Activated CD4-positive, alpha-beta T cell treated with anti-CD3 and anti-CD28 coated beads, Interleukin-2, amount 50 U/mL, for 48 hours (primary cell): Measurements from ENCODE around the gene FMNL2.
"Not testable (repeated sequence)": the region's sequence is repeated elsewhere in the genome, so short reads cannot be mapped to it uniquely, and the experiment has no call there.

ENCODE experiments used
- DNase-seq, 2 experiments: peaks; one replicate each; pipeline ENCODE4 v3.0.0-alpha.2; 2020

Gene FMNL2

GRCh38 chr2:152499896-152500735 lies 165.1 kb downstream of the FMNL2 start:
- no peak for DNase-seq

GRCh38 chr2:152500772-152501171 lies 165.8 kb downstream of the FMNL2 start:
- no peak for DNase-seq

GRCh38 chr2:152501666-152502065 lies 166.7 kb downstream of the FMNL2 start:
- no peak for DNase-seq

- DNase-seq: no peak
These were observed 169.6 kb downstream of the FMNL2 start for GRCh38 chr2:152504618-152505017.

GRCh38 chr2:152505495-152505906 lies 170.5 kb downstream of the FMNL2 start:
- DNase-seq: no peak

- peak in 1 of 2 experiments; percentile 19 for DNase-seq
These were observed 171.9 kb downstream of the FMNL2 start for GRCh38 chr2:152506843-152507242.

- DNase-seq: no peak
These were observed 172.9 kb downstream of the FMNL2 start for GRCh38 chr2:152507907-152508306.

- no peak for DNase-seq
These were observed 173.5 kb downstream of the FMNL2 start for GRCh38 chr2:152508446-152508845.

GRCh38 chr2:152509772-152510491 lies 175.0 kb downstream of the FMNL2 start:
- DNase-seq: no peak

- no peak for DNase-seq
These were observed 175.6 kb downstream of the FMNL2 start for GRCh38 chr2:152510621-152511020.

- no peak for DNase-seq
These were observed 177.0 kb downstream of the FMNL2 start for GRCh38 chr2:152511981-152512380.

GRCh38 chr2:152513029-152513428 lies 178.1 kb downstream of the FMNL2 start:
- no peak for DNase-seq

- no peak for DNase-seq
These were observed 178.7 kb downstream of the FMNL2 start for GRCh38 chr2:152513681-152514080.

GRCh38 chr2:152518034-152518433 lies 183.1 kb downstream of the FMNL2 start:
- DNase-seq: no peak

- DNase-seq: no peak
These were observed 183.9 kb downstream of the FMNL2 start for GRCh38 chr2:152518641-152519580.

GRCh38 chr2:152519581-152519952 lies 184.6 kb downstream of the FMNL2 start:
- DNase-seq: no peak

GRCh38 chr2:152520759-152521158 lies 185.8 kb downstream of the FMNL2 start:
- DNase-seq: no peak

- DNase-seq: not testable (repeated sequence)
These were observed 187.5 kb downstream of the FMNL2 start for GRCh38 chr2:152522446-152522845.

GRCh38 chr2:152523091-152523490 lies 188.1 kb downstream of the FMNL2 start:
- DNase-seq: no peak

GRCh38 chr2:152525277-152525838 lies 190.4 kb downstream of the FMNL2 start:
- no peak for DNase-seq

- DNase-seq: no peak
These were observed 194.6 kb downstream of the FMNL2 start for GRCh38 chr2:152529420-152530115.

- no peak for DNase-seq
These were observed 197.3 kb downstream of the FMNL2 start for GRCh38 chr2:152532241-152532640.
